T47D (cell line): Measurements from ENCODE around the gene APCDD1.
"Not testable (repeated sequence)": the region's sequence is repeated elsewhere in the genome, so short reads cannot be mapped to it uniquely, and the experiment has no call there.

Experiments used
- DNase-seq, 2 experiments: peaks; one replicate each; pipeline versions ENCODE4 v3.0.0 to v3.0.0-alpha.2; 2011 to 2012; ENCODE audit warnings: low read depth in 1 of 2, low spot score in 1 of 2
- JUND ChIP-seq: IDR thresholded peaks from 2 replicates; pipeline ENCODE4 v1.6.1; 2012; ENCODE audit warnings: low read depth
- in situ Hi-C: cut with HindIII; loops from 2 replicates; pipeline ENCODE4 v1.10.0; 2016; ENCODE audit warnings: low sequenced_read_pairs, low pct_unique_long_range_greater_than_20kb

APCDD1 gene

DNA sequence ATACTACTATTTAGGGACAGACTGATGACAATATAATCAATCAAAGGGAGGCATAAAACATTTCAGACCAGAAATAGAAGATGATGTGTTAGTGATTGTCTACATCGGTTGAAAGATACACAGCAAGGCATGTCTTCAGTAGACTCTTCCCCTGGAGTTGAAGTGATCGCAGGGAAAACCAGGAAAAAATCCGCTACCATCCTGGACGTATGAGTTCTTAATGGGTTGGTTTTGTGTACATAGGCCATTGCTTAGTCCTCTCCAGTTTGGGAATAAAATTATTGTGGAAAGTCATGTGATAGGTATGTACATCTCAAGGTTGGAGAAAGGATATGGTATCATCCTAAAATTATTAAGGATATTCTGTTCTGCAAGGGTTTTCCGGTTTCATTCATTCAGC lies 4.3 kb downstream of the APCDD1 start:
- in situ Hi-C loops: no loop called here
- no peak for DNase-seq
- no peak for TF ChIP-seq JUND

DNA sequence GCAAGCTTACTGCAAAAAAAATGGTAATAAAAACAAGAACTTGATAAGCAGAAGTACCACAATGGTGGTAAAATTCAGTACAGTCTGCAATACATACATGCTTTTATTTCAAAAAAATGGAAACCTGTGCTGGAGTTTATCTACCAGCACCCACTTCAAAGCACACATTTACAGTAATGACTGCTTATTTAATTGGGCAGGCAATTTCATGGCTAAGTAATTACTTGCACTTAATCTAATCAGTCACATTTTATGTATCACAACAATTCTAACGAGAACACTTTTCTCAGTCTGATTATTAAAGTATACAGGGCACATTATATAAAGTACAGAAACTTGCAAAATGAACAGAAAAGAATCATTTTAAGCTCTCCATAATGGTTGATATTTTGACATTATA lies 5.2 kb downstream of the APCDD1 start:
- in situ Hi-C loops: no loop called here
- TF ChIP-seq JUND: no peak
- no peak for DNase-seq

DNA sequence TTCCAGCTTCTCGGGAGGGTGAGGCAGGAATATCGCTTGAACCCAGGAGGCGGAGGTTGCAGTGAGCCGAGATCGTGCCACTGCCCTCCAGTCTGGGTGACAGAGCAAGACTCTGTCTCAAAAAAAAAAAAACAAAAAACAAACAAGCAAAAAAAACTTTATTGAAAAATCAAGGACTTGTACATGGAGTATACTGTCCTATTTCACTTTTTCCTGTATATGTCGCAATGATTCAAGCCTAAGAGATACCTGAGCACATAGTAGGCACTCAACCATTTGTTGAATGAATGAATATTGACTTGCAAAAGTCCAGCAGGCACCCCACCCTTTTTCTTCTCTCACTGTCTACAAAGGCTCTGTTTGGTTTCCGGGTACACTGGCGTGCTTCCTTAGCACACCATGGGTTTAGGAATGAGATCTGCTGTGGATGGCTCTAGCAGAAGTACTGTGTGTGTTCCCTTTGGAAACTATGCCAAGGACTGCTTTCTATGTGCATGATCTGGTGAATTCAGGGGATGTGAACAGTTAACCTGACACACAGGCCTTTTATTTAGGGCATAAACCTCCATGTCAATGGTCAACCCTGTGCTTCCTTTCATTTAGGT lies 6.1 kb downstream of the APCDD1 start:
- in situ Hi-C loops: no loop called here
- no peak for TF ChIP-seq JUND
- DNase-seq: no peak

DNA sequence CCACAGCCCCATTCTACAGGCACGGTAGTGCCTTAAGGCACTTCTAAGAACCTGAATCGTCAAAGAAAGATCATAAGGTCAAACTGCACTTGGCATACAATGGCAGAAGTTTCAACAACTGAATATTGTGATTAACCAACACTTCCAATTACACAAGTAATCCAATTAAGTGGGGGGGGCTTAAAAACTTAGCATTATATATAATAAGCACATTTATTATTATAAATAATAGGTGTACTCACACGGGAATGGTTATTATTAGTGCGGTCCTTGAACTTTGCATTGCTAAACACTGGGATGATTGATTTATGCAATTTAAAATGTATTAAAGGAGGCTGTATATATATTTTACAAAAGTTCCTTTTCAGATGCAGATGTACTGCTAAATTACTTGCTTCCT lies 7.6 kb downstream of the APCDD1 start:
- no peak for TF ChIP-seq JUND
- in situ Hi-C loops: no loop called here
- no peak for DNase-seq

DNA sequence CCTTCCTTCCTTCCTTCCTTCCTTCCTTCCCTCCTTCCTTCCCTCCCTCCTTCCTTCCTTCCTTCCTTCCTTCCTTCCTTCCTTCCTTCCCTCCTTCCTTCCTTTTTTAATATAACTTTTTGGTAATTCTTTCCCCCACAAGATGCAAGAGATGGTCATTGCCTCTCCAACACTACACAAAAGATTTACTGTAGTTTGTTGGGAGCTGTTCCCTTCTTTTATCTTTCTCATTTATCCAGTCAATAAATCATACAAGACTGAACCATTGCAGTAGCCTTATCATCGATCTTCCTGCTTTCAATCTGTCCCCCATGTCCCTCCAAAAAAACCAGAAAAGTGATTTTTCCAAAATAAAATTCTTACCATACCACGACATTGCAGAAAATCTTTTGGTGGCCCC lies 8.2 kb downstream of the APCDD1 start:
- TF ChIP-seq JUND: no peak
- in situ Hi-C loops: no loop called here
- no peak for DNase-seq

DNA sequence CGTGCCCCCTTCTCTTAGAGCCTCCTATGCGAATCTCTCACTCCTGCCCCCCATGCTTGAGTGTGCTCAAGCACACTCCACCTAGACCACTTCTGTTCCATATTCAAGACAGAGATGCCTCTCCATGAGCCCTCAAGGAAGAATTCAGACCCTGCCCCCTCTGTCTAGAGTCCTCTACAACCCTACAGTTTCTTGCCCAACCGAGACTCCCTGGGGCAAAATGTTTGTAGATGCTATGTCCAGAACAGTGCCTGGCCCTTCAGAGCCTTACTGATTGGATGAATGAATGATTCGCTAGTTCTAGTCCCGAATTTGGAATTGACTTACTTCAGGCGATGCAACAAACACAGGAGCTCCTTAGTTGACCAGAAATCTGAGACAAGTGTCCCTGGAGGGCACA lies 8.7 kb downstream of the APCDD1 start:
- TF ChIP-seq JUND: no peak
- DNase-seq: no peak
- in situ Hi-C loops: no loop called here

DNA sequence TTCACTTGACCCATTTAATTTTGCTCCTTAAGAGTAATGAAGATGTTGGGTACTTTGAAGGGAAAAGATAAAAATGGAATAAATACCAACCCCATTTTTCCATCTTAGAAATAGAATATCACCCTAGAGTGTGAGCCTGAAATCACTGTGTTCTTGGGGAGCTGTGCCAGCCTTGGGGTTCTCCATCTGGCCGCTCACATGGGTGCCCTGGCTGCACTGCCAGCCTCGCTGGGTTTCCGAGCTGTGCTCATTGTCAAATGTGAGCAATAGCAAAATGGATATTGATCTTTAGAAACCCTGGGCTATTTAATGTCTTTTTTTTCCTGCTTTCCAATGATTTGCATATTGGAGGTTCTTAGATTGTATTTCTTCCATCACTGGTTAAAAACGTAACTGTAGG lies 9.3 kb downstream of the APCDD1 start:
- in situ Hi-C loops: no loop called here
- TF ChIP-seq JUND: no peak

DNA sequence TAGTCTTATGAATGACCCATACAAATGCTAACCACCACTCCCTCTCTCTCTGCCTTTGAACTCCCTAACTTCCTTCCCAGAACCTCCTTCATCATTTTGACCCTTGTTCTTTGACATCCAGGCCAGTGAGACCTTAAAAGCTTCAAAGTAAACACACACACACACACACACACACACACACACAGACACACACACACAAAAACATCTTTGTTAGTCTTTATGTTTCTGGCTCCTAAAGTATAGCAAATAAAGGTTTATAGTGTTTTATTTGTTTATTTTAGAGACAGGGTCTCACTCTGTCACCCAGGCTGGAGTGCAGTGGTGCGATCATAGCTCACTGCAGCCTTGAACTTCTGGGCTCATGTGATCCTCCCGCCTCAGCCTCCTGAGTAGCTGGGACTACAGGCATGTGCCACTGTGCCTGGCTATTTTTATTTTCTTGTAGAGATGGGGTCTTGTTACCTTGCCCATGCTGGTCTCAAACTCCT lies 9.8 kb downstream of the APCDD1 start:
- in situ Hi-C loops, DNase-seq: not testable (repeated sequence)

More for the DNA sequence above, 9.3 kb downstream of the APCDD1 start:
- DNase-seq: no peak

DNA sequence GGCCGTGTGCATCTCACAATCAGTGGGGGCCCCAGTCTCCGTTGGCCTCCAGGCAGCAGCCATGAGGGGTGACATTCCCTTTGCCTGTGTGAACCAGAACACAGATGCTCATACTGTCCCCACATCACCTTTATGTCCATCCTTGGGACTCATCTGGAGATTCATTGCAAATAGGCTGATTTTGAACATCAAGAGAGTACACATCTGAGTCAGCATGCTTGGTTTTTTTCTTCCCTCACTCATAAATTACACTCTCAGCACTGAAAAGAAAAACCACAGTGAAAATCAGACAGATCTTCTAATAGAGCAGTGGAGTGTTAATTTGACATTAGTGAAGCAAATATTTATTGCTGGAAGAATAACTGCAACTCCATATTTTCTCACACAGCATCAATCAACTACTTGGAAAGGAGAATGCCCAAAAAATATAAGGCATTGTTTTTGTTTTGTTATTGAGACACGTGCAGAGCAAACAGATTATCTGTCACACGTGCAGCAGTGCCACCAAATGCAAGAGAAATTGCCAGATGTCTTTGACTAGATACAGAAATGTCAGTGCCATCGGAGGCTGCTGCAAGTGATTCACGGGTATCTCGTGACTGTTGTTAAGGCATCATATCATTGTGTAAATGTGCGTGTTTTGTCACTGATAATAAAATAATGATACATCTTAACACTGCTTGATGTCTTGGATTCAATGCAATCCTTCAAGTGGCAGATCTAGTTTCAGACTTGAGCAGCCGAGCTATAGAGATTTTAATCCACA lies 10.9 kb downstream of the APCDD1 start:
- no peak for DNase-seq
- in situ Hi-C loops: no loop called here
- no peak for TF ChIP-seq JUND

DNA sequence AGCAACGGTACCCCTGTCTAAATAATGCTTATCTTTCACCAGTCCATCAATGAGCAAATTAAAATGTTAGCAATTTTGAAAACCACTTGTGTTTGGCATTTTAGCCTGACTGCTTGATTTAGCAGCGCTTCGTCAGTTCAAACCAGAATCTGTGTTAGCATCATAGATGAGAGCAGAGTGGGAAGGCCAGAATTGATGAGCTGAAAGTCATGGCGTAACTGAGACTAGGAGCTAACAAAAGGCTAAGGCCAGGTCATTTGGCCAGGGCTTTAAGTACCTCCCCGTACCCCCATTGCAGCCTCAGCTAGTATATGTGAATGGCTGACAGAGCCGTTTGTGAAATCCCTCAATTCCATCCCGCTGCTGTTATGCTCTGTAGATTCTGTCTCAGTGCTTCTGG lies 16.0 kb downstream of the APCDD1 start:
- DNase-seq: no peak
- no peak for TF ChIP-seq JUND
- in situ Hi-C loops: no loop called here

DNA sequence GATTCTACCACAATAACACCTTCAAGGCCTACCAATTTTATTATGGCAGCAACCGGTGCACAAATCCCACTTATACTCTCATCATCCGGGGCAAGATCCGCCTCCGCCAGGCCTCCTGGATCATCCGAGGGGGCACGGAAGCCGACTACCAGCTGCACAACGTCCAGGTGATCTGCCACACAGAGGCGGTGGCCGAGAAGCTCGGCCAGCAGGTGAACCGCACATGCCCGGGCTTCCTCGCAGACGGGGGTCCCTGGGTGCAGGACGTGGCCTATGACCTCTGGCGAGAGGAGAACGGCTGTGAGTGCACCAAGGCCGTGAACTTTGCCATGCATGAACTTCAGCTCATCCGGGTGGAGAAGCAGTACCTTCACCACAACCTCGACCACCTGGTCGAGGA lies 17.1 kb downstream of the APCDD1 start:
- in situ Hi-C loops: no loop called here
- TF ChIP-seq JUND: no peak
- no peak for DNase-seq

DNA sequence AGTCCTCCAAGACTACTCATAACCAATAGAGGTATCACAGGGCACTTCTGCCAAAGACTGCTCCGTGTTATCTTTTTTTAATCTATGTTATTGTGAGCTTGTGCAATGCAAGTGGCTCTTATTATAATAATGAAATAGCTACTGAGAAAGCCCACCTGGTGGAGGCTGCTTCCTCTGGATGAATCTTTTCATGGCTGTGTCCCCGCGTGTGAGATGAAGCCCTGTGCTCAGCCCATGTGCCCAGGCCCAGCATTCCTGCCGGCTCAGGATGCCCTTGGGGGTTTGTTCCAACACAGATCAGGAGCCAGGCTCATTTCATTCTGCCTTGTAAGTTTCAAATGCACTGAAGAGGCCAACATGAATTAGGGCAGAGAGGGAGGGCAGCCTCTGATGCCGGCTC lies 18.7 kb downstream of the APCDD1 start:
- no peak for TF ChIP-seq JUND
- in situ Hi-C loops: no loop called here
- DNase-seq: no peak

DNA sequence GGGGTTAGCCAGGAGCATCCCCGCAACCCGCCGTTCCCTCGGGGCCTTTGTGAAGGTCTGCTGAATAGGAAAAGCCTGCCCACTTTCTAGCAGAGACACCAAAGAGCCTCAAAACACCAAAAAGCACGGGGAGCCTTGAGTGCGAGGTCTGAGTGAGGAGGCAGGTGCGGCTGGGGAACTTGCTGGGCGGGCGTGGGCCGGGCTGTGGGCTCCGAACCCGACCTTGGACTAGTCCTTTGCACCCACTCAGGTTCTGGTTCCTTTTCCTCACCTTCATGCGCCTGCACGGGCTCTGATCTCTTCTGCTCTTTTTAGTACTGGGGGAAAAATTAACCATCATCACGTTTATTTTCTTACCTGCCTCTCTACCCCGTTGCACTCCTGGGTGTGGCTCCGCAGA lies 19.9 kb downstream of the APCDD1 start:
- no peak for DNase-seq
- TF ChIP-seq JUND: no peak
- in situ Hi-C loops: no loop called here

DNA sequence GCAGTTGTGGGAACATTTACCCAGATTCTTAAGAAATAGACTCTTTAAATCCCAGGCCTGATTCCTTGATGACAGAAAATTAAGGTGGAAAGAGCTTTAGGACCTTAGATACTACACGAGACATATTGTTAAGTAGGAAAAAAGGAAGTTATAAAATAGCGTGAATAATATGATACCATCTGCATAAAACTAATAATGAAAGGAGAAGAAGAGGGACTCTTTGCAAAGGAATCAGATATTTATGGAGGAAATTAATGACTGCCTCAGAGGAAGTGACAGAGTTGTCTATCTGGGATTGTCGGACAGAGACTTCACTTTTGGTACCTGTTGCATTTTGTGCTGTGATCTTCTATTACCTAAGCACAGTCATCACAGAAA lies 20.8 kb downstream of the APCDD1 start:
- in situ Hi-C loops: no loop called here
- TF ChIP-seq JUND: no peak
- DNase-seq: no peak
